ENCODE data around the gene ATG2A. TPM values are rescaled to one million over a fixed set of nuclear protein-coding genes. Genes with fewer than 3 reads are reported as not detected.

ATG2A gene
- total RNA-seq, 1 donor from 2014 or later: 21.4 TPM

- H3K36me3 ChIP-seq (ENCODE audit: insufficient read depth, low read length): no peaks in the 10 kb centered on the region
- H3K4me3 ChIP-seq (ENCODE audit: insufficient read depth, low read depth, low read length): no peak overlapping the region
- H2AFZ ChIP-seq (ENCODE audit: low read depth, low read length): no peak overlapping the region
- H3K9me3 Mint-ChIP-seq (ENCODE audit: unreplicated experiment): no peaks in the 10 kb centered on the region
- no peak overlapping the region for H3K4me3 Mint-ChIP-seq (ENCODE audit: unreplicated experiment)
- no peaks in the 10 kb centered on the region for H4K20me1 ChIP-seq (ENCODE audit: insufficient read depth, low read length)
- DNase-seq (ENCODE audit: low read depth) (no peak), FAIRE-seq (no peak)
- no peaks in the 10 kb centered on the region for H3K79me2 ChIP-seq (ENCODE audit: insufficient read depth, low read length)
- no peak for TF ChIP-seq EZH2 (IDR thresholded peaks at IDR 0.05; ENCODE audit: insufficient read depth, low read length)
- TF ChIP-seq CTCF (IDR thresholded peaks at IDR 0.05; ENCODE audit: insufficient read depth, low read depth, low read length): no peak
- H3K4me1 ChIP-seq (ENCODE audit: insufficient read depth, low read length): no peaks in the 10 kb centered on the region
- H3K27ac ChIP-seq (ENCODE audit: low read depth, low read length): no peak overlapping the region
- H3K9me3 ChIP-seq (ENCODE audit: insufficient read depth, low read depth, low read length): no peaks in the 10 kb centered on the region
- H3K27me3 Mint-ChIP-seq (ENCODE audit: low read depth, unreplicated experiment): peaks cover 9% of the 10 kb centered on the region
- no peak overlapping the region for H3K27ac Mint-ChIP-seq (ENCODE audit: unreplicated experiment)
- H3K9ac ChIP-seq (ENCODE audit: low read length): no peak overlapping the region
- H3K4me1 Mint-ChIP-seq (ENCODE audit: low read depth, unreplicated experiment): no peaks in the 10 kb centered on the region
- H3K4me2 ChIP-seq (ENCODE audit: low read length): no peak overlapping the region
- H3K27me3 ChIP-seq (ENCODE audit: insufficient read depth, low read length): peaks cover 4% of the 10 kb centered on the region
- H3K36me3 Mint-ChIP-seq (ENCODE audit: low read depth, unreplicated experiment): no peaks in the 10 kb centered on the region
These were observed 43.7 kb upstream of the ATG2A start for GRCh38 chr11:64960719-64961118.

DNA sequence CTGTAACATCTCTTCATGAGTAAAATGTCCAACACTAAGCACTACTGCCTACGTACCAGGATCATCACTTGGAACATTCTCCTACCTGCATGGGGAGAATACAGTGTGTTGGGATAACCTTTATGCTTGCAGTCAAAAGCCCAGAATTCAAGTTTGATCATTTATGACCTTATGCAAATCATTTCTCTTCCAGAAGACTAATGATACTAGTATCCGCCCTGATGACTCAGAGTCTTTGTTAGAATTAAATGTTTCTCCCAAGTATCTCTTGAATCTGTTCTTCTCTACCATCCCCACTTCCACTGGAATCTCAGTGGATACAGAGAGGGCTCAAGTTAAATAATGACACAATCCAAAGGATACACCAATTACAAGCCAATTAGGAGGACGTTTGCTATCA lies 42.5 kb upstream of the ATG2A start:
- H3K27ac ChIP-seq (ENCODE audit: low read depth, low read length): no peak overlapping the region
- H3K79me2 ChIP-seq (ENCODE audit: insufficient read depth, low read length): no peaks in the 10 kb centered on the region
- no peaks in the 10 kb centered on the region for H3K9me3 ChIP-seq (ENCODE audit: insufficient read depth, low read depth, low read length)
- TF ChIP-seq EZH2 (IDR thresholded peaks at IDR 0.05; ENCODE audit: insufficient read depth, low read length) (no peak), CTCF (IDR thresholded peaks at IDR 0.05; ENCODE audit: insufficient read depth, low read depth, low read length) (no peak)
- H4K20me1 ChIP-seq (ENCODE audit: insufficient read depth, low read length): no peaks in the 10 kb centered on the region
- H3K9ac ChIP-seq (ENCODE audit: low read length): no peak overlapping the region
- H3K27me3 Mint-ChIP-seq (ENCODE audit: low read depth, unreplicated experiment): peaks cover 10% of the 10 kb centered on the region
- H3K36me3 Mint-ChIP-seq (ENCODE audit: low read depth, unreplicated experiment): no peaks in the 10 kb centered on the region
- H3K4me3 Mint-ChIP-seq (ENCODE audit: unreplicated experiment): no peak overlapping the region
- FAIRE-seq (no peak), DNase-seq (ENCODE audit: low read depth) (no peak)
- no peaks in the 10 kb centered on the region for H3K36me3 ChIP-seq (ENCODE audit: insufficient read depth, low read length)
- no peak overlapping the region for H3K4me3 ChIP-seq (ENCODE audit: insufficient read depth, low read depth, low read length)
- H3K4me1 ChIP-seq (ENCODE audit: insufficient read depth, low read length): no peaks in the 10 kb centered on the region
- no peak overlapping the region for H3K27ac Mint-ChIP-seq (ENCODE audit: unreplicated experiment)
- no peak overlapping the region for H3K4me2 ChIP-seq (ENCODE audit: low read length)
- H3K4me1 Mint-ChIP-seq (ENCODE audit: low read depth, unreplicated experiment): no peaks in the 10 kb centered on the region
- H2AFZ ChIP-seq (ENCODE audit: low read depth, low read length): no peak overlapping the region
- peaks cover 7% of the 10 kb centered on the region for H3K27me3 ChIP-seq (ENCODE audit: insufficient read depth, low read length)
- H3K9me3 Mint-ChIP-seq (ENCODE audit: unreplicated experiment): no peaks in the 10 kb centered on the region

DNA sequence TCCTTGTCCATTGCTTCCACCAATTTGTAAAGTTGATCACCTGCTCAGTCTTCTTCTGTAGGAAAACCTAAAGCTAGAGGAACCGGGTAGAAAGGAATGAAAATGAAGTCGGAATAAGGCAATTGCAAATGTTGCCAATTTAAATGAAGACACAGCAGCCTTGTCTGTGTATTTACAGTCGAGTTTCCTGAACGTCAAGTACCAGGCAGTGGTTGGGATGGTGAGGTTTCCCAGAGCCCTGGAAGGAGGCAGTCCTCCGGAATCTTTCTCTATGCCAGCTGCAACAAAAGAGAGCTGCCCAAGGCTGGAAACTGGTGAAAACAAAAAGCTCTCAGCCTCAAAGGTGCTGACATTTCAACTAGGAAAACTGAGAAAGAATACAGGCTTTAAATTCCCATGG lies 37.2 kb upstream of the ATG2A start:
- no peak for TF ChIP-seq EZH2 (IDR thresholded peaks at IDR 0.05; ENCODE audit: insufficient read depth, low read length)
- no peak overlapping the region for H3K9ac ChIP-seq (ENCODE audit: low read length)
- DNase-seq (ENCODE audit: low read depth) (no peak), FAIRE-seq (no peak)
- H3K9me3 ChIP-seq (ENCODE audit: insufficient read depth, low read depth, low read length): no peaks in the 10 kb centered on the region
- H3K79me2 ChIP-seq (ENCODE audit: insufficient read depth, low read length): no peaks in the 10 kb centered on the region
- H3K27ac ChIP-seq (ENCODE audit: low read depth, low read length): no peak overlapping the region
- H3K4me2 ChIP-seq (ENCODE audit: low read length): no peak overlapping the region
- H4K20me1 ChIP-seq (ENCODE audit: insufficient read depth, low read length): no peaks in the 10 kb centered on the region
- peaks cover 17% of the 10 kb centered on the region for H3K27me3 ChIP-seq (ENCODE audit: insufficient read depth, low read length)
- H2AFZ ChIP-seq (ENCODE audit: low read depth, low read length): no peak overlapping the region
- Mint-ChIP-seq H3K27ac (ENCODE audit: unreplicated experiment) (no peak overlapping the region), H3K9me3 (ENCODE audit: unreplicated experiment) (no peaks in the 10 kb centered on the region), H3K36me3 (ENCODE audit: low read depth, unreplicated experiment) (no peaks in the 10 kb centered on the region), H3K4me3 (ENCODE audit: unreplicated experiment) (no peak overlapping the region), H3K4me1 (ENCODE audit: low read depth, unreplicated experiment) (no peaks in the 10 kb centered on the region), H3K27me3 (ENCODE audit: low read depth, unreplicated experiment) (peaks cover 17% of the 10 kb centered on the region)
- H3K4me3 ChIP-seq (ENCODE audit: insufficient read depth, low read depth, low read length): no peak overlapping the region
- H3K4me1 ChIP-seq (ENCODE audit: insufficient read depth, low read length): no peaks in the 10 kb centered on the region
- no peaks in the 10 kb centered on the region for H3K36me3 ChIP-seq (ENCODE audit: insufficient read depth, low read length)

All from astrocyte (in vitro differentiated cells and primary cell).